Measurements from ENCODE around the gene PRR9. TPM values are rescaled to one million over a fixed set of nuclear protein-coding genes. Genes with fewer than 3 reads are reported as not detected.

The PRR9 gene
- total and polyA plus RNA-seq, 10 donors = not detected

- 71 to 87% (median 77%) methylated on average over 1 of the region's 1 CpG for WGBS, 5 donors
- intact Hi-C loops (cut with DNase I; ENCODE audit: low total_unique reads) = no loop called here
Measured at GRCh38 chr1:153233448-153233847, 16.1 kb downstream of the PRR9 start.

DNA sequence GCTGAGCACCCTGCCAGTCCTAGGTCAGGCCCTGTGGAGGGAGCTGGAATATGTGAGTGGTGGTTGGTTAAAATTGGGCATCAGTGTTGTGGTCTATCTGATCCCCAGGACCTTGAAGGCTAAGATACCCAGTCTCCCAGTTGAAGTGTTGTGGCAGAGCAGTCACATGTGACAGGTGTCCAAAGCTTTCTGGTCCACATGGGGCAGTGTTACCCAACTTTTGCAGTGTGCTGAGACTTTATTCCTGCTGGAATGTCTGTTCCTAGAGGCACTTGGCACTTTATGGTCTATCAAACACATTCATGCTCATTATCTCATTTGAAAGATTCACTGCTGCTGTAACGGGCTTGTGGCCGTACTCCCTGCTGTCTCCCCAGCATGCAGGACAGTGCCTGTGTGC, 21.1 kb downstream of the PRR9 start:
- intact Hi-C loops (cut with DNase I; ENCODE audit: low total_unique reads) = no loop called here

More at GRCh38 chr1:153233448-153233847, 16.1 kb downstream of the PRR9 start:
- H3K9me3 ChIP-seq = no peaks in the 10 kb centered on the region
- no peak for TF ChIP-seq CTCF (IDR thresholded peaks at IDR 0.05 in 8 of 11, conservative IDR thresholded peaks at IDR 0.05 in 3 of 11)
- TF ChIP-seq POLR2A (IDR thresholded peaks at IDR 0.05) = no peak
- no peak for TF ChIP-seq POLR2AphosphoS5 (IDR thresholded peaks at IDR 0.05)
- peak overlapping the region in 4 of 8 donors; percentile 36 to 81 (median 72) for H3K27ac ChIP-seq
- no peak overlapping the region for H3K4me3 ChIP-seq
- peaks cover 0 to 7% (median 0%) of the 10 kb centered on the region in 7 donors for H3K27me3 ChIP-seq (replicated peaks in 1 of 7)
- peaks cover 0 to 28% (median 0%) of the 10 kb centered on the region in 6 donors for H3K4me1 ChIP-seq
- DNase-seq = no peak
- no peaks in the 10 kb centered on the region for H3K36me3 ChIP-seq

DNA sequence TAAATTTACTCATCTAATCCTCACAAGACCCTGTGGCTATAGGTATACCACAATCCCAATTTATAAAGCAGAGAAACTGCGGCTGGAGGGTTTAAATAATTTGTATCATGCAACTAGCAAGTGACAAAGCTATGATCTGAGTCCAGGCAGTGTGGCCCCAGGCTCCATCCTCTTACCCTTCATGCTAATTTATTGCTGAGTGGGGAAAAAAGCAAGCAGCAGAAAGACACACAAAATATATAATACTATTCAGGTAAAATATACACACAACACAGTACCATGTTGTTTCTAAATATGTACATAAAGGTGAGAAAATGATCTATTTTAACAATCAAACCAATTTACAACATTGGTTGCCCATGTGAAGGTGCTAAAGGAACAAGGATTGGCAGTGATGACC, 24.8 kb downstream of the PRR9 start:
- Histone ChIP-seq H3K4me1 (no peaks in the 10 kb centered on the region), H3K36me3 (no peaks in the 10 kb centered on the region), H3K9me3 (no peaks in the 10 kb centered on the region), H3K27me3 (replicated peaks in 1 of 7) (peaks cover 0 to 16% (median 0%) of the 10 kb centered on the region in 7 donors), H3K27ac (no peak overlapping the region), H3K4me3 (no peak overlapping the region)
- TF ChIP-seq POLR2AphosphoS5 (IDR thresholded peaks at IDR 0.05) (no peak), CTCF (IDR thresholded peaks at IDR 0.05 in 8 of 11, conservative IDR thresholded peaks at IDR 0.05 in 3 of 11) (no peak), POLR2A (IDR thresholded peaks at IDR 0.05) (no peak)
- WGBS, 5 donors = 77 to 92% (median 85%) methylated on average over 1 of the region's 1 CpG
- intact Hi-C loops (cut with DNase I; ENCODE audit: low total_unique reads) = no loop called here
- no peak for DNase-seq

More for the DNA sequence above, 21.1 kb downstream of the PRR9 start:
- TF ChIP-seq CTCF (IDR thresholded peaks at IDR 0.05 in 8 of 11, conservative IDR thresholded peaks at IDR 0.05 in 3 of 11) (no peak), POLR2AphosphoS5 (IDR thresholded peaks at IDR 0.05) (no peak), POLR2A (IDR thresholded peaks at IDR 0.05) (no peak)
- Histone ChIP-seq H3K27ac (no peak overlapping the region), H3K36me3 (no peaks in the 10 kb centered on the region), H3K27me3 (replicated peaks in 1 of 7) (peaks cover 0 to 5% (median 0%) of the 10 kb centered on the region in 7 donors), H3K4me1 (no peaks in the 10 kb centered on the region), H3K9me3 (no peaks in the 10 kb centered on the region), H3K4me3 (no peak overlapping the region)
- 73 to 88% (median 85%) methylated on average over 2 of the region's 2 CpGs for WGBS, 5 donors
- no peak for DNase-seq

- TF ChIP-seq POLR2A (IDR thresholded peaks at IDR 0.05) (no peak), CTCF (IDR thresholded peaks at IDR 0.05 in 8 of 11, conservative IDR thresholded peaks at IDR 0.05 in 3 of 11) (no peak), POLR2AphosphoS5 (IDR thresholded peaks at IDR 0.05) (no peak)
- intact Hi-C loops (cut with DNase I; ENCODE audit: low total_unique reads) = no loop called here
- no peak overlapping the region for H3K27ac ChIP-seq
- H3K4me3 ChIP-seq = no peak overlapping the region
- DNase-seq = no peak
- 89 to 96% (median 91%) methylated on average over 4 of the region's 4 CpGs for WGBS, 5 donors
- H3K4me1 ChIP-seq = no peaks in the 10 kb centered on the region
- H3K27me3 ChIP-seq (replicated peaks in 1 of 7) = peaks cover 0 to 42% (median 0%) of the 10 kb centered on the region in 7 donors
- no peaks in the 10 kb centered on the region for H3K36me3 ChIP-seq
- no peaks in the 10 kb centered on the region for H3K9me3 ChIP-seq
Measured at GRCh38 chr1:153245466-153245865, 28.1 kb downstream of the PRR9 start.
